BE2C (cell line): ENCODE measurements around the gene KPNA6.

Experiments used
- DNase-seq: peaks from one replicate; pipeline ENCODE4 v3.0.0-alpha.2; 2020
- H3K27me3 ChIP-seq: fragments of 250-450 bp; sonication (Bioruptor Pico); 2 replicates; pipeline ENCODE4 v1.5.1; 2020; ENCODE audit warnings: mild to moderate bottlenecking
- H3K36me3 ChIP-seq: fragments of 250-450 bp; sonication (Bioruptor Pico); 2 replicates; pipeline ENCODE4 v1.5.1; 2020; ENCODE audit warnings: mild to moderate bottlenecking
- H3K4me1 ChIP-seq: fragments of 250-450 bp; sonication (Bioruptor Pico); 2 replicates; pipeline ENCODE4 v1.5.1; 2020
- H3K4me3 ChIP-seq: 2 replicates; pipeline ENCODE4 v1.5.1; 2011; ENCODE audit warnings: low read depth, low read length
- H3K9me3 ChIP-seq: fragments of 250-450 bp; sonication (Bioruptor Pico); 2 replicates; pipeline ENCODE4 v1.5.1; 2020
- CTCF ChIP-seq: IDR thresholded peaks from 2 replicates; pipeline ENCODE4 v1.5.1; 2012; ENCODE audit warnings: mild to moderate bottlenecking, low read depth, low read length

KPNA6 gene

GRCh38 chr1:32221581-32221979 lies 113.7 kb downstream of the KPNA6 start:
- Histone ChIP-seq H3K36me3 (peaks cover 10% of the 10 kb centered on the region), H3K27me3 (no peaks in the 10 kb centered on the region), H3K4me3 (peak overlapping the region; percentile 88)

GRCh38 chr1:32221980-32222755 lies 114.3 kb downstream of the KPNA6 start, which contains the start of the genes EIF3I and TMEM234:
EIF3I (plus strand) TSS chr1:32222407; CDS start chr1:32222442, 35 bp downstream.
TMEM234 (minus strand) TSS chr1:32222353; CDS start chr1:32222322, 31 bp downstream.
- no peaks in the 10 kb centered on the region for H3K4me1 ChIP-seq
- H3K9me3 ChIP-seq, result no peaks in the 10 kb centered on the region
- DNase-seq, result peak; percentile 84
- H3K36me3 ChIP-seq, result peaks cover 10% of the 10 kb centered on the region
- no peaks in the 10 kb centered on the region for H3K27me3 ChIP-seq
- H3K4me3 ChIP-seq, result peak within 1 kb of the TSS; percentile 88
- TF ChIP-seq CTCF, result no peak

More at GRCh38 chr1:32221581-32221979, 113.7 kb downstream of the KPNA6 start:
- Histone ChIP-seq H3K9me3 (no peaks in the 10 kb centered on the region), H3K4me1 (no peaks in the 10 kb centered on the region)
- DNase-seq, result no peak
- no peak for TF ChIP-seq CTCF

GRCh38 chr1:32223683-32224082 lies 115.8 kb downstream of the KPNA6 start:
- H3K9me3 ChIP-seq, result no peaks in the 10 kb centered on the region
- peaks cover 10% of the 10 kb centered on the region for H3K36me3 ChIP-seq
- no peaks in the 10 kb centered on the region for H3K27me3 ChIP-seq
- no peak for DNase-seq
- H3K4me3 ChIP-seq, result no peak overlapping the region
- no peak for TF ChIP-seq CTCF
- H3K4me1 ChIP-seq, result no peaks in the 10 kb centered on the region

GRCh38 chr1:32224285-32224684 lies 116.4 kb downstream of the KPNA6 start:
- H3K36me3 ChIP-seq, result peaks cover 10% of the 10 kb centered on the region
- no peak overlapping the region for H3K4me3 ChIP-seq
- H3K27me3 ChIP-seq, result no peaks in the 10 kb centered on the region
- TF ChIP-seq CTCF, result no peak
- no peak for DNase-seq
- no peaks in the 10 kb centered on the region for H3K4me1 ChIP-seq
- H3K9me3 ChIP-seq, result no peaks in the 10 kb centered on the region
